K562 (cell line): ENCODE measurements around the gene TRAK1. TPM values are rescaled to one million over a fixed set of nuclear protein-coding genes. Genes with fewer than 3 reads are reported as not detected.

Experiments
- ATAC-seq: fragments of 200-7000 bp; cut with Tn5 transposase; 3 replicates; pipeline ENCODE4 v1.9.1; 2020; ENCODE audit warnings: moderate library complexity
- BruUV-seq: library from RNA; stranded (reverse); fragments of 400-500 nt; replicated peaks from 2 replicates; lab custom pipeline; 2021; lab: Mats Ljungman, UMichigan
- CTCF ChIA-PET: fragments of 300-600 bp; formaldehyde crosslinking; extraction: SDS; loops from one replicate; lab custom pipeline; 2021; ENCODE audit warnings: low intra/inter-chr PET ratio; lab: Yijun Ruan, JAX
- POLR2A ChIA-PET: fragments of 300-600, 350-650 bp; sonication (Branson Sonifier 250); formaldehyde crosslinking; extraction: SDS; loops from one replicate; lab custom pipeline; 2021; ENCODE audit warnings: antibody characterized with exemption, inconsistent platforms; lab: Yijun Ruan, JAX
- DNase-seq, 4 experiments: peaks; one replicate each; pipeline versions ENCODE4 v3.0.0 to v3.0.0-alpha.2; 2011 to 2018; ENCODE audit warnings: low spot score in 3 of 4, mixed read lengths in 3 of 4; ENCODE audit errors: extremely low read depth in 1 of 4
- FAIRE-seq: peaks from 2 replicates; lab custom pipeline; 2011; peaks lifted over from hg19 to GRCh38; lab: Jason Lieb, UNC
- H2AFZ ChIP-seq: 2 replicates; pipeline ENCODE4 v1.6.0; 2011; ENCODE audit warnings: low read depth, low read length, control low read depth, inconsistent platforms
- H3K27ac ChIP-seq: fragments of 200-600 bp; 3 replicates; pipeline ENCODE4 v1.8.0; 2011; ENCODE audit warnings: low read depth, mild to moderate bottlenecking, control low read depth, inconsistent platforms, low read length, moderate library complexity, mixed read lengths; ENCODE audit errors: extremely low read depth
- H3K27me3 ChIP-seq, 2 experiments: fragments of 300-600 bp in 1 of 2; 2 replicates in 1 of 2; 3 replicates in 1 of 2; pipeline versions ENCODE4 v1.6.0 to v1.8.0; 2011; ENCODE audit warnings: inconsistent platforms in 2 of 2, low read length in 2 of 2, mild to moderate bottlenecking in 1 of 2, mixed read lengths in 1 of 2, moderate library complexity in 1 of 2; ENCODE audit not compliant: control insufficient read depth in 2 of 2, insufficient read depth in 2 of 2
- H3K36me3 ChIP-seq: fragments of 300-600 bp; 3 replicates; pipeline ENCODE4 v1.8.0; 2011; ENCODE audit warnings: mild to moderate bottlenecking, low read length, inconsistent platforms; ENCODE audit not compliant: control insufficient read depth, insufficient read depth
- H3K4me1 ChIP-seq, 2 experiments: fragments of 200-600 bp in 1 of 2; replicated peaks in 1 of 2; 2 replicates in 1 of 2; 3 replicates in 1 of 2; pipeline versions ENCODE4 v1.5.1 to v1.8.0; 2011; ENCODE audit warnings: inconsistent platforms in 2 of 2, low read length in 2 of 2, mild to moderate bottlenecking in 1 of 2, mixed read lengths in 1 of 2, moderate library complexity in 1 of 2; ENCODE audit not compliant: control insufficient read depth in 2 of 2, insufficient read depth in 2 of 2
- H3K4me2 ChIP-seq: 2 replicates; pipeline ENCODE4 v1.6.1; 2011; ENCODE audit warnings: low read length, control low read depth, inconsistent platforms, mixed read lengths; ENCODE audit not compliant: insufficient read depth
- H3K4me3 ChIP-seq: fragments of 200-600 bp; sonication (generic), shearing (Covaris generic); 2 replicates; pipeline ENCODE4 v1.5.1; 2016; ENCODE audit warnings: control low read depth, inconsistent platforms
- H3K79me2 ChIP-seq: fragments of 200-600 bp; 3 replicates; pipeline ENCODE4 v1.8.0; 2011; ENCODE audit warnings: low read length, inconsistent platforms; ENCODE audit not compliant: control insufficient read depth, insufficient read depth
- H3K9ac ChIP-seq, 2 experiments: 2 replicates each; pipeline versions ENCODE4 v1.6.0 to v1.6.1; 2011; ENCODE audit warnings: low read depth in 2 of 2, low read length in 2 of 2, control low read depth in 1 of 2, inconsistent platforms in 1 of 2, mild to moderate bottlenecking in 1 of 2, mixed read lengths in 1 of 2; ENCODE audit not compliant: insufficient read depth in 1 of 2
- H3K9me1 ChIP-seq: one replicate; pipeline ENCODE4 v1.6.0; 2011; ENCODE audit warnings: inconsistent platforms, mild to moderate bottlenecking, low read length, moderate library complexity; ENCODE audit not compliant: control insufficient read depth, insufficient read depth
- H3K9me3 ChIP-seq: replicated peaks from 2 replicates; pipeline ENCODE4 v1.5.1; 2011; ENCODE audit warnings: low read depth, low read length, inconsistent platforms; ENCODE audit not compliant: control insufficient read depth, insufficient read depth
- H4K20me1 ChIP-seq: replicated peaks from 2 replicates; pipeline ENCODE4 v1.6.1; 2011; ENCODE audit warnings: low read length, inconsistent platforms, mixed read lengths; ENCODE audit not compliant: control insufficient read depth, insufficient read depth
- ETV5 ChIP-seq: sonication (generic); formaldehyde crosslinking; IDR thresholded peaks from 2 replicates; pipeline ENCODE4 v1.4.0; 2020; ENCODE audit warnings: low read depth, mild to moderate bottlenecking, missing genetic modification reagents
- FOXJ3 ChIP-seq: sonication (generic); formaldehyde crosslinking; IDR thresholded peaks from 2 replicates; pipeline ENCODE4 v1.4.0; 2020; ENCODE audit warnings: mild to moderate bottlenecking, missing genetic modification reagents
- SMAD1 ChIP-seq: fragments of 150-350 bp; IDR thresholded peaks from 2 replicates; pipeline ENCODE4 v1.6.1; 2014; ENCODE audit warnings: low read length, low read depth; ENCODE audit not compliant: partially characterized antibody
- SMAD3 ChIP-seq: fragments of 450-650 bp; formaldehyde crosslinking; conservative IDR thresholded peaks from 2 replicates; pipeline ENCODE4 v1.4.0; 2020; ENCODE audit warnings: mild to moderate bottlenecking
- TAL1 ChIP-seq: fragments of 450-650 bp; IDR thresholded peaks from 2 replicates; pipeline ENCODE4 v1.6.1; 2016; ENCODE audit warnings: mild to moderate bottlenecking
- TEAD2 ChIP-seq: fragments of 450-650 bp; IDR thresholded peaks from 2 replicates; pipeline ENCODE4 v1.6.1; 2016; ENCODE audit warnings: missing genetic modification characterization, control low read depth, missing compliant biosample characterization
- ZNF263 ChIP-seq: sonication (generic); formaldehyde crosslinking; IDR thresholded peaks from 2 replicates; pipeline ENCODE4 v1.8.0; 2022; ENCODE audit warnings: mild to moderate bottlenecking, missing genetic modification reagents, borderline replicate concordance
- ZNF324 ChIP-seq: fragments of 250-450 bp; sonication (Bioruptor Pico); IDR thresholded peaks from 2 replicates; pipeline ENCODE4 v1.4.0; 2020; ENCODE audit warnings: mild to moderate bottlenecking
- ZNF445 ChIP-seq: fragments of 250-450 bp; sonication (Bioruptor Pico); IDR thresholded peaks from 2 replicates; pipeline ENCODE4 v1.4.0; 2020; ENCODE audit warnings: low read depth, mild to moderate bottlenecking, moderate library complexity
- ZNF584 ChIP-seq: fragments of 200-800 bp; sonication (Bioruptor generic); IDR thresholded peaks from 2 replicates; pipeline ENCODE4 v1.6.1; 2016; ENCODE audit warnings: low read depth, mild to moderate bottlenecking, missing genetic modification characterization, missing compliant biosample characterization
- WGBS: fragments of 100-300 bp; shearing (Covaris generic); methylation state at CpG from one replicate; pipeline ENCODE4 v1.1.6; 2016; ENCODE audit warnings: low coverage, mixed read lengths; ENCODE audit not compliant: insufficient coverage; ENCODE audit errors: missing lambda C conversion rate; 5-methylcytosine and 5-hydroxymethylcytosine counted together
- in situ Hi-C: fragments of 300-500 bp; cut with MboI; formaldehyde crosslinking; loops from 4 replicates; pipeline ENCODE4 v1.15.0; 2018; ENCODE audit warnings: inconsistent platforms, mixed read lengths
- intact Hi-C: fragments of 100-400 bp; cut with micrococcal nuclease; formaldehyde crosslinking; loops from 2 replicates; pipeline ENCODE4 v1.14.2; 2022
- polyA plus RNA-seq, 8 experiments: library from polyadenylated mRNA; depleted of rRNA in 4 of 8; stranded (reverse) in 5 of 8; unstranded in 3 of 8; fragments of >200 nt; fragmentation: Nextera tagmentation in 2 of 8; fragmentation: Illumina TruSeq in 1 of 8; extraction: Ambion mirVana in 2 of 8; extraction: Trizol in 1 of 8; gene quantifications; 2 replicates each; pipeline versions ENCODE4 v1.2.1 to v1.2.3, GENCODE V29; 2011 to 2014; ENCODE audit warnings: inconsistent platforms in 1 of 8, missing spikeins in 1 of 8
- total RNA-seq, 7 experiments: library from RNA; depleted of rRNA in 6 of 7; stranded (reverse); fragments of >200 nt in 6 of 7; fragmentation: Illumina TruSeq in 2 of 7; extraction: Trizol in 2 of 7; gene quantifications; 2 replicates each; pipeline versions ENCODE4 v1.2.1 to v1.2.3, GENCODE V29; 2011 to 2021; ENCODE audit warnings: low replicate concordance in 1 of 7
- TF ChIP-seq, protein P1 (sequence below), 2 experiments: IDR thresholded peaks; 2 replicates each; pipeline ENCODE4 v1.6.1; 2012; ENCODE audit warnings: improper control_type of control experiment in 2 of 2, low read depth in 2 of 2, low read length in 2 of 2, borderline replicate concordance in 1 of 2

The TRAK1 gene
- total and polyA plus RNA-seq, 9 of the 15 experiments (the other 6 are each of a cell fraction or from before 2014, with no cell fraction given): 5.3 to 28.5 (median 17.5) TPM

DNA sequence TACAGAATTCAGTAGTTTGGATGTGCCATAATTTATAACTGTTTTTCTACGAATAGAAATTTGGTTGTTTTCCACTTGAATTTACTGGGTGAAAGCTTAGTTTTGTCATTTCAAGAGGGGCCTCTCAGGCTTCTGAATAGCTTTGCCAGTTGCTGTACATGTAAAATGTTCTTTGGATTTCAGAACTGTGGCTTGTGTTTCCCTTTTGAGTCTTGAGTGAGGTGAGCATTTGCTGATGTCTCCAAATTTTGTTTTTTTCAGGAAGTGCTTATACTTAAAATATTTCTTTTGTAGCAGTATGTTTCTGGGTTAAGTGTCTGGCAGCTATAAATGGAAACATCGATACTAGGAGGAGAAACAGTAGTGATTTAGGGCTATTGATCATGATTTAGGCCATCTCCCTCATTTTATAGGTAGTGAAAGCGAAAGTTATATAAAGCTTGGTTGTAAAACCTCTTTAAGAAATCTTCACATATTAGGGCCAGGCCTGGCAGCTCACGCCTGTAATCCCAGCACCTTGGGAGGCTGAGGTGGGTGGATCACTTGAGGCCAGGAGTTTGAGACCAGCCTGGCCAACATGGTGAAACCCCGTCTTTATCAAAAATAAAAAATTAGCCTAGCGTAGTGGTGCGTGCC lies 9.2 kb upstream of the TRAK1 start:
- Histone ChIP-seq H3K4me2 (no peak overlapping the region), H3K79me2 (peaks cover 13% of the 10 kb centered on the region; the same call in 2 of the 3 replicates), H3K27me3 (no peaks in the 10 kb centered on the region), H3K9ac (no peak overlapping the region), H3K9me1 (no peaks in the 10 kb centered on the region), H4K20me1 (no peaks in the 10 kb centered on the region; the same call in 1 of the 2 replicates), H3K36me3 (peaks cover under 1% of the 10 kb centered on the region; the same call in 1 of the 3 replicates), H3K4me1 (peaks cover under 1 to 5% of the 10 kb centered on the region in 2 experiments; a peak in 3 of 5 replicates), H3K4me3 (no peak overlapping the region), H3K9me3 (no peaks in the 10 kb centered on the region), H3K27ac (no peak overlapping the region), H2AFZ (no peak overlapping the region)
- no TSS peak for BruUV-seq
- no peak for ATAC-seq
- DNase-seq: no peak
- no peak for FAIRE-seq
- CTCF ChIA-PET: no interaction called here
- WGBS: 70% methylated on average over 7 of the region's 7 CpGs
- POLR2A ChIA-PET: interaction anchor here (1.1 kb wide), 2 partner anchors 10 to 57 kb away, joined by 3 read pairs; no protein-coding TSS in a partner anchor
- TF ChIP-seq TEAD2 (no peak), ZNF324 (CRISPR knock-in tag) (no peak), SMAD3 (no peak), ZNF584 (CRISPR knock-in tag) (no peak), ZNF445 (CRISPR knock-in tag) (no peak), SMAD1 (no peak), ETV5 (CRISPR knock-in tag) (no peak), ZNF263 (CRISPR knock-in tag) (no peak), FOXJ3 (CRISPR knock-in tag) (no peak), TAL1 (no peak)
- TF ChIP-seq, protein P1, sequence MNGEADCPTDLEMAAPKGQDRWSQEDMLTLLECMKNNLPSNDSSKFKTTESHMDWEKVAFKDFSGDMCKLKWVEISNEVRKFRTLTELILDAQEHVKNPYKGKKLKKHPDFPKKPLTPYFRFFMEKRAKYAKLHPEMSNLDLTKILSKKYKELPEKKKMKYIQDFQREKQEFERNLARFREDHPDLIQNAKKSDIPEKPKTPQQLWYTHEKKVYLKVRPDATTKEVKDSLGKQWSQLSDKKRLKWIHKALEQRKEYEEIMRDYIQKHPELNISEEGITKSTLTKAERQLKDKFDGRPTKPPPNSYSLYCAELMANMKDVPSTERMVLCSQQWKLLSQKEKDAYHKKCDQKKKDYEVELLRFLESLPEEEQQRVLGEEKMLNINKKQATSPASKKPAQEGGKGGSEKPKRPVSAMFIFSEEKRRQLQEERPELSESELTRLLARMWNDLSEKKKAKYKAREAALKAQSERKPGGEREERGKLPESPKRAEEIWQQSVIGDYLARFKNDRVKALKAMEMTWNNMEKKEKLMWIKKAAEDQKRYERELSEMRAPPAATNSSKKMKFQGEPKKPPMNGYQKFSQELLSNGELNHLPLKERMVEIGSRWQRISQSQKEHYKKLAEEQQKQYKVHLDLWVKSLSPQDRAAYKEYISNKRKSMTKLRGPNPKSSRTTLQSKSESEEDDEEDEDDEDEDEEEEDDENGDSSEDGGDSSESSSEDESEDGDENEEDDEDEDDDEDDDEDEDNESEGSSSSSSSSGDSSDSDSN (IDR thresholded peaks at IDR 0.05; ENCODE audit: borderline replicate concordance in 1 of 2, low read depth in 2 of 2, low read length in 2 of 2): no peak
- in situ Hi-C loops: loop anchor here (25.0 kb wide), 1 partner anchor 170 kb away; no protein-coding TSS in a partner anchor
- intact Hi-C loops: no loop called here
